Caco-2 (cell line): ENCODE measurements around the gene PDSS1. TPM values are rescaled to one million over a fixed set of nuclear protein-coding genes. Genes with fewer than 3 reads are reported as not detected.

Source experiments
- BruUV-seq: library from RNA; stranded (reverse); fragments of 400-500 nt; replicated peaks from 2 replicates; lab custom pipeline; 2021; lab: Mats Ljungman, UMichigan
- CTCF ChIA-PET: fragments of 300-600 bp; sonication (Branson Sonifier 250); formaldehyde crosslinking; loops from one replicate; lab custom pipeline; 2022; ENCODE audit warnings: antibody characterized with exemption; lab: Charles Lee
- POLR2A ChIA-PET: fragments of 300-600 bp; sonication (Branson Sonifier 250); formaldehyde crosslinking; loops from one replicate; lab custom pipeline; 2022; ENCODE audit warnings: antibody characterized with exemption; lab: Charles Lee
- DNase-seq, 2 experiments: peaks; one replicate each; pipeline versions ENCODE4 v3.0.0 to v3.0.0-alpha.2; 2020 to 2022
- H3K27me3 ChIP-seq: replicated peaks from 2 replicates; pipeline ENCODE4 v1.6.0; 2011; ENCODE audit warnings: low read length; ENCODE audit not compliant: control insufficient read depth, insufficient read depth
- H3K36me3 ChIP-seq: 2 replicates; pipeline ENCODE4 v1.5.1; 2011; ENCODE audit warnings: low read length; ENCODE audit not compliant: control insufficient read depth, insufficient read depth
- H3K4me1 ChIP-seq: fragments of 250-450 bp; sonication (Bioruptor Pico); 2 replicates; pipeline ENCODE4 v1.5.1; 2020; ENCODE audit warnings: mild to moderate bottlenecking
- H3K4me3 ChIP-seq: 2 replicates; pipeline ENCODE4 v1.5.1; 2011; ENCODE audit warnings: low read depth, mild to moderate bottlenecking, control low read depth, low read length
- H3K9me3 ChIP-seq: fragments of 250-450 bp; sonication (Bioruptor Pico); 2 replicates; pipeline ENCODE4 v1.5.1; 2020; ENCODE audit warnings: mild to moderate bottlenecking, moderate library complexity
- H3K27ac Mint-ChIP-seq: one replicate; pipeline ENCODE4 v1.8.0; 2022; ENCODE audit warnings: mixed read lengths; ENCODE audit not compliant: unreplicated experiment
- H3K27me3 Mint-ChIP-seq: one replicate; pipeline ENCODE4 v1.8.0; 2022; ENCODE audit warnings: mixed read lengths; ENCODE audit not compliant: insufficient read depth, unreplicated experiment
- H3K36me3 Mint-ChIP-seq: one replicate; pipeline ENCODE4 v1.8.0; 2022; ENCODE audit warnings: mild to moderate bottlenecking, mixed read lengths; ENCODE audit not compliant: insufficient read depth, unreplicated experiment
- H3K4me1 Mint-ChIP-seq: one replicate; pipeline ENCODE4 v1.8.0; 2022; ENCODE audit warnings: low read depth, mixed read lengths; ENCODE audit not compliant: unreplicated experiment
- H3K4me3 Mint-ChIP-seq: one replicate; pipeline ENCODE4 v1.8.0; 2022; ENCODE audit warnings: mild to moderate bottlenecking, moderate library complexity, mixed read lengths; ENCODE audit not compliant: unreplicated experiment
- H3K9me3 Mint-ChIP-seq: one replicate; pipeline ENCODE4 v1.8.0; 2022; ENCODE audit warnings: mixed read lengths; ENCODE audit not compliant: unreplicated experiment
- CTCF ChIP-seq, 2 experiments: fragments of 200-600 bp in 1 of 2; IDR thresholded peaks; 1 replicate in 1 of 2; 2 replicates in 1 of 2; pipeline versions ENCODE4 v1.5.1 to v1.8.0; 2011 to 2022; ENCODE audit warnings: antibody characterized with exemption in 1 of 2, control low read depth in 1 of 2, inconsistent platforms in 1 of 2, low read depth in 1 of 2, low read length in 1 of 2, mild to moderate bottlenecking in 1 of 2, moderate library complexity in 1 of 2; ENCODE audit not compliant: insufficient read depth in 1 of 2, severe bottlenecking in 1 of 2, unreplicated experiment in 1 of 2
- intact Hi-C: fragments of 100-400 bp; cut with micrococcal nuclease; formaldehyde crosslinking; loops from one replicate; pipeline ENCODE4 v1.10.0; 2022; ENCODE audit not compliant: unreplicated experiment
- total RNA-seq: library from RNA; stranded (reverse); gene quantifications from 2 replicates; pipeline ENCODE4 v1.2.3, GENCODE V29; 2022

Gene PDSS1
- total RNA-seq, 1 experiment from 2014 or later, result 24.9 TPM

DNA sequence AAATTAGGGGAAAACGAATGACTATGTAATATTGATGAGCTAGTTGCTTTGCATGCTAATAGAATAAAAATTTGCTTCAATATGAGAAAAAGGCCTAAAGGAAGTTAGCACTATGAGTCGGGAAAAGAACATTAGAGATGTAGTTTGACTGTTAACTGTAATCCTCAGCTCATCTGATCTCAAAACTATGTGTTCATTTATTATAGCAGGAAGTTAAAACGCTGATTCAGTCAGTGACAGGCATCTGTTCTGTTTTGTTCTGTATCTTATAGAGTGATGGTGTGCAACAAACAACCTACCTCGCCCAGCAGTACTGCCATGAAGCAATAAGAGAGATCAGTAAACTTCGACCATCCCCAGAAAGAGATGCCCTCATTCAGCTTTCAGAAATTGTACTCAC, 48.6 kb downstream of the PDSS1 start:
- ChIA-PET POLR2A (no interaction called here), CTCF (no interaction called here)
- Histone ChIP-seq H3K27me3 (no peaks in the 10 kb centered on the region), H3K4me1 (no peaks in the 10 kb centered on the region), H3K4me3 (no peak overlapping the region), H3K36me3 (peaks cover 2% of the 10 kb centered on the region; the same call in 1 of the 2 replicates), H3K9me3 (no peaks in the 10 kb centered on the region)
- no peaks in the 10 kb centered on the region for H3K9me3 Mint-ChIP-seq
- H3K27me3 Mint-ChIP-seq, result no peaks in the 10 kb centered on the region
- H3K4me1 Mint-ChIP-seq, result no peaks in the 10 kb centered on the region
- H3K27ac Mint-ChIP-seq, result no peak overlapping the region
- intact Hi-C loops, result no loop called here
- DNase-seq, result no peak
- no peak for TF ChIP-seq CTCF (IDR thresholded peaks at IDR 0.05; ENCODE audit: insufficient read depth in 1 of 2, low read depth in 1 of 2, low read length in 1 of 2, severe bottlenecking in 1 of 2, unreplicated experiment in 1 of 2)
- peaks cover 74% of the 10 kb centered on the region for H3K36me3 Mint-ChIP-seq
- BruUV-seq, result no TSS peak
- no peak overlapping the region for H3K4me3 Mint-ChIP-seq

DNA sequence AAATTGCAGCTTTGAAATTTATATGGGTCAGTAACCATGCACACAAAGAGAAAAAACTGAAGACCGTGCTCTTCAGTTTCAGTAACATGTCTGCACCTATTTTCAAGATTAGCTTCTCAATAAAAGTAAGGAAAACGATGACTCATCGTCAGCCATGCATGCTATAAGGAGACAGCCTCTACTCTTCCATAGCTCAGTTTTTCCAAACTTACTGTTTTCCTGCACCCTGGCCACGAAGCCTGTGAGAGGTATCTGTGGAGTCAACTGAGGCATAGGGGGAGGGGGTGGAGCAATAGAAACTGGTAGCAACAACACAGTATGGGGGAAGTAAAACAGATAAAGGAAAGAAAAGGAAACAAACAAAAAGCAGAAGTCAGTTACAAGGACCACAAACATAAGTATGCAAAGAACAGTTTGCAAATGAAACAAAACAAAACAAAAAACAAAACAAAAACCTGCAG, 58.0 kb downstream of the PDSS1 start:
- no TSS peak for BruUV-seq

GRCh38 chr10:26759008-26759407, 61.5 kb downstream of the PDSS1 start:
- Histone ChIP-seq H3K27me3 (no peaks in the 10 kb centered on the region), H3K4me1 (peaks cover 4% of the 10 kb centered on the region; the same call in 1 of the 2 replicates), H3K9me3 (no peaks in the 10 kb centered on the region), H3K36me3 (no peaks in the 10 kb centered on the region; the same call in 1 of the 2 replicates), H3K4me3 (no peak overlapping the region)
- peak overlapping the region; percentile 36 for H3K27ac Mint-ChIP-seq
- CTCF ChIA-PET, result no interaction called here
- POLR2A ChIA-PET, result no interaction called here
- H3K27me3 Mint-ChIP-seq, result no peaks in the 10 kb centered on the region
- H3K4me1 Mint-ChIP-seq, result peaks cover 12% of the 10 kb centered on the region
- DNase-seq, result no peak
- peaks cover 48% of the 10 kb centered on the region for H3K36me3 Mint-ChIP-seq
- BruUV-seq, result no TSS peak
- TF ChIP-seq CTCF (IDR thresholded peaks at IDR 0.05; ENCODE audit: insufficient read depth in 1 of 2, low read depth in 1 of 2, low read length in 1 of 2, severe bottlenecking in 1 of 2, unreplicated experiment in 1 of 2), result no peak
- H3K4me3 Mint-ChIP-seq, result no peak overlapping the region
- H3K9me3 Mint-ChIP-seq, result no peaks in the 10 kb centered on the region
- intact Hi-C loops, result no loop called here

More for the DNA sequence above, 58.0 kb downstream of the PDSS1 start:
- peaks cover 12% of the 10 kb centered on the region for H3K4me1 Mint-ChIP-seq
- H3K9me3 Mint-ChIP-seq, result no peaks in the 10 kb centered on the region
- peaks cover 29% of the 10 kb centered on the region for H3K36me3 Mint-ChIP-seq
- intact Hi-C loops, result no loop called here
- no peaks in the 10 kb centered on the region for H3K36me3 ChIP-seq
- H3K27ac Mint-ChIP-seq, result peak overlapping the region; percentile 1
- TF ChIP-seq CTCF (IDR thresholded peaks at IDR 0.05; ENCODE audit: insufficient read depth in 1 of 2, low read depth in 1 of 2, low read length in 1 of 2, severe bottlenecking in 1 of 2, unreplicated experiment in 1 of 2), result no peak
- DNase-seq, result no peak
- H3K4me3 ChIP-seq, result no peak overlapping the region
- H3K27me3 ChIP-seq, result no peaks in the 10 kb centered on the region
- ChIA-PET POLR2A (interaction anchor here (0.6 kb wide), 1 partner anchor 17 kb away, joined by 3 read pairs; no protein-coding TSS in a partner anchor), CTCF (interaction anchor here (0.6 kb wide), 1 partner anchor 127 kb away, joined by 4 read pairs; no protein-coding TSS in a partner anchor)
- H3K4me1 ChIP-seq, result peaks cover 4% of the 10 kb centered on the region; the same call in 1 of the 2 replicates
- no peak overlapping the region for H3K4me3 Mint-ChIP-seq
- no peaks in the 10 kb centered on the region for H3K27me3 Mint-ChIP-seq
- H3K9me3 ChIP-seq, result no peaks in the 10 kb centered on the region
